Measurements from ENCODE around the gene RPS26.

GRCh38 chr12:56037161-56037560 lies 4.6 kb upstream of the RPS26 start:
- TF ChIP-seq CTCF (IDR thresholded peaks at IDR 0.05): no peak
- TF ChIP-seq SIN3A (IDR thresholded peaks at IDR 0.05; ENCODE audit: borderline replicate concordance, insufficient read depth, low read depth, low read length): no peak
- TF ChIP-seq POLR2AphosphoS5 (IDR thresholded peaks at IDR 0.05; ENCODE audit: low read depth, low read length): no peak
- TF ChIP-seq REST (IDR thresholded peaks at IDR 0.05; ENCODE audit: insufficient read depth in 1 of 2, low read depth in 2 of 2, low read length in 1 of 2): no peak
- no peak for TF ChIP-seq TCF7L2 (IDR thresholded peaks at IDR 0.05; ENCODE audit: low read depth, low read length)
